Vagina (tissue), 2 donors: Measurements from ENCODE around the gene C16orf89. TPM values are rescaled to one million over a fixed set of nuclear protein-coding genes. Genes with fewer than 3 reads are reported as not detected.

Experiments
- DNase-seq, 2 donors: peaks; one replicate each; pipeline ENCODE4 v3.0.0-alpha.2; 2017; ENCODE audit errors: extremely low spot score in 2 of 2
- H3K27ac ChIP-seq: fragments of 200-600 bp; sonication (generic); one replicate; pipeline ENCODE4 v1.5.1; 2019
- H3K27me3 ChIP-seq: fragments of 200-600 bp; sonication (generic); one replicate; pipeline ENCODE4 v1.5.1; 2019
- H3K36me3 ChIP-seq, 2 donors: fragments of 200-600 bp; sonication (generic); one replicate each; pipeline ENCODE4 v1.5.1; 2017 to 2019
- H3K4me1 ChIP-seq: fragments of 200-600 bp; sonication (generic); one replicate; pipeline ENCODE4 v1.5.1; 2019
- H3K4me3 ChIP-seq, 2 donors: fragments of 200-600 bp; sonication (generic); 1 replicate in 1 of 2; 2 replicates in 1 of 2; pipeline ENCODE4 v1.5.1; 2016 to 2019
- H3K9me3 ChIP-seq: fragments of 200-600 bp; sonication (generic); one replicate; pipeline ENCODE4 v1.5.1; 2019
- CTCF ChIP-seq, 3 experiments: fragments of 450-650 bp in 2 of 3; fragments of 200-600 bp in 1 of 3; sonication (generic) in 1 of 3; IDR thresholded peaks; one replicate each; pipeline ENCODE4 v1.5.1; 2017 to 2019; ENCODE audit warnings: antibody characterized with exemption in 3 of 3, mild to moderate bottlenecking in 2 of 3, moderate library complexity in 2 of 3
- POLR2A ChIP-seq, 2 donors: fragments of 450-650 bp; IDR thresholded peaks; one replicate each; pipeline ENCODE4 v1.6.1; 2017; ENCODE audit warnings: antibody characterized with exemption in 2 of 2, mild to moderate bottlenecking in 2 of 2, moderate library complexity in 2 of 2
- POLR2AphosphoS5 ChIP-seq, 2 donors: sonication (generic); formaldehyde crosslinking; IDR thresholded peaks; one replicate each; pipeline ENCODE4 v1.9.0; 2017; ENCODE audit warnings: antibody characterized with exemption in 2 of 2, mild to moderate bottlenecking in 2 of 2, low read depth in 1 of 2; ENCODE audit not compliant: insufficient read depth in 1 of 2
- intact Hi-C: fragments of 100-400 bp; cut with DNase I; formaldehyde crosslinking; loops from one replicate; pipeline ENCODE4 v1.15.1; 2023
- total RNA-seq: library from RNA; depleted of rRNA; stranded (reverse); fragments of >200 nt; gene quantifications from one replicate; pipeline ENCODE4 v1.2.3, GENCODE V29; 2016

The C16orf89 gene
- total RNA-seq, 1 donor from 2014 or later: 4.4 TPM

DNA sequence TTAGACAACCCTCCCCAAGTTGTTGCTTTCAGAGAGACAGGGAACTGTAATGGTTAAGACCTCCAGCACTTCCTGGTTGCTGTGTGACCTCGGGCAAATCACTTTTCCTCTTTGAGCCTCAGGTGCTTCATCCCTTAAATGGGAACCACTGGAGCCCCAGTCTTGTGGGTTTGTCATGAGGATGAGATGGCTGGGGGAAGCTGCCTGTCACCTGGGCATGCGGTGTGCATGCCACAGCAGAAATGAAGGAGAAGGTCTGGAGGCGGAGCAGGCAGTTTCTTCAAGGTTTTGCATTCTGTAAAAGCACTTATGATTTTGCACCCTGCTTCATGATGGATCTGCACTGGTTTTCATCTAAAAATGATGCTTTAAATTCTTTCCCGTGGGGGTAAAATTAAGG lies 54.1 kb downstream of the C16orf89 start:
- H3K27me3 ChIP-seq: no peaks in the 10 kb centered on the region
- no peak overlapping the region for H3K27ac ChIP-seq
- intact Hi-C loops: no loop called here
- no peak for DNase-seq
- H3K4me1 ChIP-seq: no peaks in the 10 kb centered on the region
- H3K4me3 ChIP-seq: no peak overlapping the region
- no peaks in the 10 kb centered on the region for H3K9me3 ChIP-seq
- H3K36me3 ChIP-seq: no peaks in the 10 kb centered on the region
- no peak for TF ChIP-seq CTCF (IDR thresholded peaks at IDR 0.05)
- TF ChIP-seq POLR2AphosphoS5 (IDR thresholded peaks at IDR 0.05; ENCODE audit: insufficient read depth in 1 of 2, low read depth in 1 of 2): no peak
- TF ChIP-seq POLR2A (IDR thresholded peaks at IDR 0.05): no peak

GRCh38 chr16:5010576-5011329 lies 55.0 kb downstream of the C16orf89 start:
- Histone ChIP-seq H3K27ac (no peak overlapping the region), H3K27me3 (no peaks in the 10 kb centered on the region), H3K9me3 (no peaks in the 10 kb centered on the region), H3K4me3 (no peak overlapping the region), H3K36me3 (no peaks in the 10 kb centered on the region), H3K4me1 (no peaks in the 10 kb centered on the region)
- DNase-seq: no peak
- TF ChIP-seq POLR2AphosphoS5 (IDR thresholded peaks at IDR 0.05; ENCODE audit: insufficient read depth in 1 of 2, low read depth in 1 of 2) (no peak), POLR2A (IDR thresholded peaks at IDR 0.05) (no peak), CTCF (IDR thresholded peaks at IDR 0.05) (no peak)
- intact Hi-C loops: no loop called here

GRCh38 chr16:5008311-5008731 lies 57.4 kb downstream of the C16orf89 start:
- Histone ChIP-seq H3K9me3 (no peaks in the 10 kb centered on the region), H3K27ac (no peak overlapping the region), H3K36me3 (no peaks in the 10 kb centered on the region), H3K27me3 (no peaks in the 10 kb centered on the region), H3K4me1 (no peaks in the 10 kb centered on the region), H3K4me3 (no peak overlapping the region)
- TF ChIP-seq POLR2AphosphoS5 (IDR thresholded peaks at IDR 0.05; ENCODE audit: insufficient read depth in 1 of 2, low read depth in 1 of 2) (no peak), POLR2A (IDR thresholded peaks at IDR 0.05) (no peak), CTCF (IDR thresholded peaks at IDR 0.05) (no peak)
- no peak for DNase-seq
- intact Hi-C loops: no loop called here

DNA sequence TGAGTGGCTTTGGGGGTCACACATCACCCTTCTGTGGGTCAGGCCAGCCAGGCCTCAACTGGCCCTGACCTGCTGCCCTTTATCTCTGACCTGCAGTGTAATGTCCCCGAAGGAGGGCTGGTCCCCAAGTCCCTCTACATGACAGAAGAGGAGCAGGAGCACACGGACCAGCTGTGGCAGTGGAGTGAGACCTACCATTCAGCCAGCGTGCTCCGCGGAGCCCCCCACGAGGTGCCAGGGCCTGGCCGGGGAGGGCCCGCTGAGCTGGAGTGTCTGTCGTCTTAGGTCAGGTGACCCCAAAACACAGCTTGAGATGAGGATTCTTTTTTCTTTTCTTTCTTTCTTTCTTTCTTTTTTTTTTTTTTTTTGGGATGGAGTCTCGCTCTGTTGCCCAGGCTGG lies 58.5 kb downstream of the C16orf89 start:
- H3K36me3 ChIP-seq: no peaks in the 10 kb centered on the region
- H3K9me3 ChIP-seq: no peaks in the 10 kb centered on the region
- no peak overlapping the region for H3K27ac ChIP-seq
- no peaks in the 10 kb centered on the region for H3K4me1 ChIP-seq
- H3K4me3 ChIP-seq: no peak overlapping the region
- intact Hi-C loops: no loop called here
- no peaks in the 10 kb centered on the region for H3K27me3 ChIP-seq
- DNase-seq: no peak
- no peak for TF ChIP-seq CTCF (IDR thresholded peaks at IDR 0.05)
- no peak for TF ChIP-seq POLR2A (IDR thresholded peaks at IDR 0.05)
- TF ChIP-seq POLR2AphosphoS5 (IDR thresholded peaks at IDR 0.05; ENCODE audit: insufficient read depth in 1 of 2, low read depth in 1 of 2): no peak
